Choroid plexus epithelial cell (primary cell): Measurements from ENCODE around the gene PLSCR3.

ENCODE experiments used
- DNase-seq: peaks from one replicate; pipeline ENCODE4 v3.0.0-alpha.2; 2010; ENCODE audit warnings: low read depth
- H3K4me3 ChIP-seq: 2 replicates; pipeline ENCODE4 v1.5.1; 2011; ENCODE audit warnings: low read depth, mild to moderate bottlenecking, control low read depth, low read length, moderate library complexity
- TF ChIP-seq, protein P1 (sequence below): conservative IDR thresholded peaks from 2 replicates; pipeline ENCODE4 v1.5.1; 2011; ENCODE audit warnings: low read depth, mild to moderate bottlenecking, control low read depth, inconsistent platforms, low read length, moderate library complexity

The PLSCR3 gene

DNA sequence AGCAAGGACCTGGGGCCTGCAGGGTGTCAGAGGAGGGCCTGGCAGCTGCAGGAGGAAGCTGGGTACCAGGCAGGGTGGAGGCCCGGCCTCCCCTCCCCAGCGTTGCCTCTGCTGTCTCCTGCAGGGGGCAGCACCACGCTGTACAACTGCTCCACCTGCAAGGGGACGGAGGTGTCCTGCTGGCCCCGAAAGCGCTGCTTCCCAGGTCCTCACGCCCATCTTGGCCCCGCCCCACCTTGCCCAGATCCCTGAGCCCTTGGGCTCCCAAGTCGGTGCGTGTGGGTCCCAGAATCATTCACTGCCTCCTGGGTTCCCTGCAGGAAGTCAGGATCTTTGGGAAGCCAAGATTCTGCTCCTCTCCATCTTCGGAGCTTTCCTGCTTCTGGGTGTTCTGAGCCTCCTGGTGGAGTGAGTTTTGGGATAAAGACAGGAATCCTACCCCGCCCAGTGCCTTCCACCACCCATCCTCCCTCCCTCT lies 38.2 kb downstream of the PLSCR3 start:
- peak; percentile 75 for DNase-seq
- no peak overlapping the region for H3K4me3 ChIP-seq
- TF ChIP-seq, protein P1, sequence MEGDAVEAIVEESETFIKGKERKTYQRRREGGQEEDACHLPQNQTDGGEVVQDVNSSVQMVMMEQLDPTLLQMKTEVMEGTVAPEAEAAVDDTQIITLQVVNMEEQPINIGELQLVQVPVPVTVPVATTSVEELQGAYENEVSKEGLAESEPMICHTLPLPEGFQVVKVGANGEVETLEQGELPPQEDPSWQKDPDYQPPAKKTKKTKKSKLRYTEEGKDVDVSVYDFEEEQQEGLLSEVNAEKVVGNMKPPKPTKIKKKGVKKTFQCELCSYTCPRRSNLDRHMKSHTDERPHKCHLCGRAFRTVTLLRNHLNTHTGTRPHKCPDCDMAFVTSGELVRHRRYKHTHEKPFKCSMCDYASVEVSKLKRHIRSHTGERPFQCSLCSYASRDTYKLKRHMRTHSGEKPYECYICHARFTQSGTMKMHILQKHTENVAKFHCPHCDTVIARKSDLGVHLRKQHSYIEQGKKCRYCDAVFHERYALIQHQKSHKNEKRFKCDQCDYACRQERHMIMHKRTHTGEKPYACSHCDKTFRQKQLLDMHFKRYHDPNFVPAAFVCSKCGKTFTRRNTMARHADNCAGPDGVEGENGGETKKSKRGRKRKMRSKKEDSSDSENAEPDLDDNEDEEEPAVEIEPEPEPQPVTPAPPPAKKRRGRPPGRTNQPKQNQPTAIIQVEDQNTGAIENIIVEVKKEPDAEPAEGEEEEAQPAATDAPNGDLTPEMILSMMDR, result peak; percentile 89

DNA sequence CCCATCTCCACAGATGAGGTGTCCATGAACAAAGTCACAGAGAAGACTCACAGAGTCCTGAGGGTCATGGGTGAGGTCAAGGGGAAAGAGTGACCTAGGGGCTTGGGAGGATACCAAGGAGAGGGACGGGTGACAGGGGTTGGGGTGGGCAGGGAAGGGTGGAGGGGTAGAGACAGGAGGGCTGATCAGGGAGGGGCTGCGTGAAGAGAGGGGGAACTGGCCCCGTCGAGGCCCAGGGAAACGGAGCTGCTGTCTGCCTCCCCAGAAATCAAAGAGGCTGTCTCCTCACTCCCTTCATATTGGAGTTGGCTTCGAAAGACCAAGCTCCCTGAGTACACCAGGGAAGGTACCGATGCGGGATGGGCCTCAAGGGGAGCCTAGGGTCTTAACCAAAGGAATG lies 38.8 kb downstream of the PLSCR3 start:
- TF ChIP-seq, protein P1, result no peak
- DNase-seq, result no peak
- no peak overlapping the region for H3K4me3 ChIP-seq

DNA sequence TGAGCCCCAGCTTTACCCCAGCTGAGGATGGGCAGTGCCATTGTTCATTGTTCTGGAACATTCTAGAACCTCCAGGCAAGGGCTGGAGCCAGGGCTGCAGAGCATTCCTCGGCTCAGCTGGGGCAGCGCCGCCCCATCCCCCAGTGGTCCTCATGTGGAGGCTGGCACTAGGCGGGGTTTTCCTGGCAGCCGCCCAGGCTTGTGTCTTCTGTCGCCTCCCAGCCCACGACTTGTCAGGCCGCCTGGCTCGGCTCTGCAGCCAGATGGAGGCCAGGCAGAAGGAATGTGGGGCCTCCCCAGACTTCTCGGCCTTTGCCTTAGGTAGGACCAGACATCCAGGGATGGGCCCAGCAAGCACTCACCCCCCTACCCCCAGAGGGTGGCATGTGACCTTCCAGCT lies 39.3 kb downstream of the PLSCR3 start, which contains the start of gene TMEM95:
TSS of gene TMEM95 (plus strand) at position 104 of the 400 bp plus-strand sequence. CDS start at position 153, 49 bp downstream.
- H3K4me3 ChIP-seq, result no peak within 1 kb of the TSS
- no peak for DNase-seq
- TF ChIP-seq, protein P1, result no peak

DNA sequence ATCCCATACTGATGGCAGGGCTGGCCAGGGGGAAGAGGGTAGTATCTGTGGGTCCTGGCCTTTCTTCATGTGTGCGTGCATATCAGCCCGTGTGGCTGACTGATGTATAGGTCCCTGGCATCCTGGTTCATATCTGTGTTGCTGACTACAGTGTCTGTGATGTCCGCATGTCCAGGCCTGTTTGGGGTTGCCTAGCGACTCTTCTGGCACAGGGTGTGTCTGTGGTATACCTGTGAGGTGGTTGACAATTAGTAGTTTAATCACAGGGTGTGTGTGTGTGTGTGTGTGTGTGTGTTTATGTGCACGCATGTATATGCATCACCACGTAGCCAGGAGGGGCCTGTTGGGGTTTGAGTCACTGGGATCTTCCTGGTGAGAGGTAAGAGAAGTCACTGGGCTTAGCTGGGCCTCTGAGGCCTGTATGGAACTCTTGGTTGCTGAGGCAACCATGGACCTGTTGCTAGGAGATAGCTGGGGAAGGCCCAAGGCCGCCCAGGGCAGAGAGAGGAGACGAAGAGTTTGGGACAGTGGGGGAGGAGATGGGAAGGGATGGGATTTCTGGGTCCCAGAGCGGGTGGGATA lies 40.0 kb downstream of the PLSCR3 start:
- DNase-seq, result peak; percentile 47
- H3K4me3 ChIP-seq, result no peak overlapping the region
- TF ChIP-seq, protein P1, result no peak

DNA sequence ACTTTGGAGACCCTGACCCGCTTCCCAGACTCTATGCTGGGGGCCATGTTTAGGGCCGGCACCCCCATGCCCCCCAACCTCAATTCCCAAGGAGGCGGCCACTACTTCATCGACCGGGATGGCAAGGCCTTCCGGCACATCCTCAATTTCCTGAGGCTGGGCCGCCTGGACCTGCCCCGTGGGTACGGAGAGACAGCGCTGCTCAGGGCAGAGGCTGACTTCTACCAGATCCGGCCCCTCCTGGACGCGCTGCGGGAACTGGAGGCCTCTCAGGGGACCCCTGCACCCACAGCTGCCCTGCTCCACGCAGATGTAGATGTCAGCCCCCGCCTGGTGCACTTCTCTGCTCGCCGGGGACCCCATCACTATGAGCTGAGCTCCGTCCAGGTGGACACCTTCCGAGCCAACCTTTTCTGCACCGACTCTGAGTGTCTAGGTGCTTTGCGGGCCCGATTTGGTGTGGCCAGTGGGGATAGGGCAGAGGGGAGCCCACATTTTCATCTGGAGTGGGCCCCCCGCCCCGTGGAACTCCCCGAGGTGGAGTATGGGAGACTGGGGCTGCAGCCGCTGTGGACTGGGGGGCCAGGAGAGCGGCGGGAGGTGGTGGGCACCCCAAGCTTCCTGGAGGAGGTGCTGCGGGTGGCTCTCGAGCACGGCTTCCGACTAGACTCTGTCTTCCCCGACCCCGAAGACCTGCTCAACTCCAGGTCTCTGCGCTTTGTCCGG lies 41.3 kb downstream of the PLSCR3 start:
- no peak for DNase-seq
- H3K4me3 ChIP-seq, result no peak overlapping the region
- TF ChIP-seq, protein P1, result no peak

DNA sequence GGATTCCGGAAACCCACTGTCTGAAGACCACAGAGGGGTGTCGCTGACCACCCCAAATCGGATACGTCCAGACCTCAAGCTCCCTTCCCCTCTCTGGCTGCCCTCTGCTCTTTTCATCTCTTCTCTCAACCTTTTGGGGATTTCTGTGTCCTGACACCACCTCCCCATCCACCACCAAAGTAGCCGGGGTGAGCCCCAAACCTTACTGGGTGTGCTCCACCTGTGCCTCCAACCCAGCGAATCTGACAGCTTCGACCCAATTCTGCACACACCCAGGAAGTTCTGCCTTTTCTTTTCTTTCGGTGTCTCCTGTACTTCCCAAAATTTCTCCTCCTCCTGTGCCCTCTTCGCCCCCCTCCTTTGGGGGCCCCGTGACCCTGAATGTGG lies 41.8 kb downstream of the PLSCR3 start:
- no peak for DNase-seq
- H3K4me3 ChIP-seq, result peak overlapping the region; percentile 83
- TF ChIP-seq, protein P1, result peak; percentile 72
